ENCODE data around the gene PTPRE.

DNA sequence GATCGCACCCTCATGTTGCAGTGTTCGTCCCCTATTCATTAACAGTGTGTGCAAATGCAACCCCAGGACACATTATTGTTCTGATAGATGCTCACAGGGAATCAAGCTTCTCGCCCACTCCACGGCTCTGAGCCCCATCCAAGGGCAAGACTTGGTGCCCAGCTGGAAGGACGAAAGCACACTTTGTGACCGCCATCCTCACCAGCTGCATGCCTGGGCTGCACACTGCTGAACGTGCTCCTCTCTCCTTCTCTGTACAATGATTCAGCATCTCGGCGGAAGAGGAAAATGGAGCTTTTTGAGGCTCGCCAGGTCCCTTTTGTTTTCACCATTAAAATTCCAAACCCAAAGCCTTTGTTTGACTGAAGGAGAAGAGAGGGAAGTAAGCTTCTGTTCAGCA, 177.5 kb downstream of the PTPRE start:
- TF ChIP-seq POLR2A (IDR thresholded peaks at IDR 0.05) (no peak), CTCF (IDR thresholded peaks at IDR 0.05) (no peak), POLR2AphosphoS5 (IDR thresholded peaks at IDR 0.05) (no peak), EP300 (IDR thresholded peaks at IDR 0.05) (no peak)

All from upper lobe of left lung (tissue), 4 donors.